Measurements from ENCODE around the gene FRMPD2. TPM values are rescaled to one million over a fixed set of nuclear protein-coding genes. Genes with fewer than 3 reads are reported as not detected.
"Not testable (repeated sequence)": the region's sequence is repeated elsewhere in the genome, so short reads cannot be mapped to it uniquely, and the experiment has no call there.

FRMPD2 gene
- total RNA-seq, 1 experiment from 2014 or later, result 0.30 TPM

DNA sequence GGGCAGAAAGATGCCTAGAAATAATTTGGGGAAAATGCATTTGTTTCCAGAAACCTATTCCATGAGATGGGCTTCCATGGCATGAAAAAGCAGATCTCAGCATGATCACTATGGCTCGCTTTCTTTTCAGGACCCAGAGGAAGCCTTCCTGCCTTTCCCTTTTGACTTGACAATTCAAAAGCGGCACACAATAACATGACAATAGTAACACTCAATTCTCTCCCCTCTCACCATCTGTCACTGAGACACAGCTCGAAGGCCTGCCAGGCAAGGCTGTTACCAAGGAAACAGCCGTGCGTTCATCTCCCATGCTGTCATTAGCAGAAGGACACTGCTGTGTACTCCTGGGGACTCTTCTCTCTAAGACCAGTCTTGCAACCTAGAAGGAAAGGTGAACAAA lies 101.8 kb downstream of the FRMPD2 start:
- BruUV-seq (replicated peaks); H3K79me2 ChIP-seq (ENCODE audit: insufficient read depth, low read length); H3K27ac ChIP-seq (ENCODE audit: low read depth, low read length); DNase-seq (ENCODE audit: low read depth, low spot score); H4K20me1 ChIP-seq (ENCODE audit: insufficient read depth); RAD21 ChIA-PET (ENCODE audit: low non-redundant PET in 1 of 2, low total read pairs in 2 of 2, uncharacterized antibody in 2 of 2, unreplicated experiment in 2 of 2); ATAC-seq; H3K36me3 ChIP-seq (ENCODE audit: control insufficient read depth in 1 of 2, insufficient read depth in 2 of 2, low read length in 2 of 2); H3K4me2 ChIP-seq (ENCODE audit: low read length); CTCF ChIA-PET; H3K4me3 ChIP-seq (replicated peaks in 1 of 2; ENCODE audit: low read depth in 1 of 2, low read length in 2 of 2); H3K27me3 ChIP-seq (ENCODE audit: insufficient read depth, low read length); H3K4me1 ChIP-seq (ENCODE audit: control insufficient read depth in 1 of 2, insufficient read depth in 2 of 2, low read length in 2 of 2); H3K9ac ChIP-seq (ENCODE audit: low read length); H3K9me3 ChIP-seq (ENCODE audit: control insufficient read depth in 1 of 2, insufficient read depth in 1 of 2, low read depth in 1 of 2, low read length in 2 of 2); POLR2A ChIA-PET; intact Hi-C loops (cut with micrococcal nuclease); H2AFZ ChIP-seq (ENCODE audit: low read depth, low read length, poor library complexity, severe bottlenecking); H3K9me2 ChIP-seq (ENCODE audit: insufficient read depth): not testable (repeated sequence)

DNA sequence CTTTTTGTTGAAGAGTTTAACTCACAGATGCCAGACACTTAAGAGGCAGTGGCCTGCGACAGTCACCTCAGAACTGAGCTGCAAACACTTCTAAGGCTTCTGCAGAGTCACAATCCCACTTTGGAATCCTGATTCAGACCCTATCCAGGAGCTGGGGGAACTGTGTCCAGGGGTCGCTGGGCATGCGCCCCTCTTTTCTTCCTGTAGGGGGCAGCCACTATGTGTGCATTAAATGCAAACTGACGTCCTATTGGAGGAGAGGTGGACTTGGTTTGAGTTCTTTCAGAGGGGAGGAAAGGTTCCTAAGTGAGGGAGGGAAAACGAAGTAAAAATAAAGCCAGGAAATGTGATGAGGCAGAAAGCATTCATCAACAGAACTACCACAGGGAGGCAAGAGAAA lies 113.8 kb downstream of the FRMPD2 start:
- H3K79me2 ChIP-seq (ENCODE audit: insufficient read depth, low read length); H3K4me3 ChIP-seq (replicated peaks in 1 of 2; ENCODE audit: low read depth in 1 of 2, low read length in 2 of 2); BruUV-seq (replicated peaks); CTCF ChIA-PET; H4K20me1 ChIP-seq (ENCODE audit: insufficient read depth); H3K27me3 ChIP-seq (ENCODE audit: insufficient read depth, low read length); H3K9me3 ChIP-seq (ENCODE audit: control insufficient read depth in 1 of 2, insufficient read depth in 1 of 2, low read depth in 1 of 2, low read length in 2 of 2); RAD21 ChIA-PET (ENCODE audit: low non-redundant PET in 1 of 2, low total read pairs in 2 of 2, uncharacterized antibody in 2 of 2, unreplicated experiment in 2 of 2); H3K36me3 ChIP-seq (ENCODE audit: control insufficient read depth in 1 of 2, insufficient read depth in 2 of 2, low read length in 2 of 2); H3K9me2 ChIP-seq (ENCODE audit: insufficient read depth); H3K4me2 ChIP-seq (ENCODE audit: low read length); intact Hi-C loops (cut with micrococcal nuclease); H2AFZ ChIP-seq (ENCODE audit: low read depth, low read length, poor library complexity, severe bottlenecking); H3K9ac ChIP-seq (ENCODE audit: low read length); DNase-seq (ENCODE audit: low read depth, low spot score); H3K4me1 ChIP-seq (ENCODE audit: control insufficient read depth in 1 of 2, insufficient read depth in 2 of 2, low read length in 2 of 2); POLR2A ChIA-PET; H3K27ac ChIP-seq (ENCODE audit: low read depth, low read length): not testable (repeated sequence)
- peak; percentile 87 for ATAC-seq
- TF ChIP-seq, protein P1, sequence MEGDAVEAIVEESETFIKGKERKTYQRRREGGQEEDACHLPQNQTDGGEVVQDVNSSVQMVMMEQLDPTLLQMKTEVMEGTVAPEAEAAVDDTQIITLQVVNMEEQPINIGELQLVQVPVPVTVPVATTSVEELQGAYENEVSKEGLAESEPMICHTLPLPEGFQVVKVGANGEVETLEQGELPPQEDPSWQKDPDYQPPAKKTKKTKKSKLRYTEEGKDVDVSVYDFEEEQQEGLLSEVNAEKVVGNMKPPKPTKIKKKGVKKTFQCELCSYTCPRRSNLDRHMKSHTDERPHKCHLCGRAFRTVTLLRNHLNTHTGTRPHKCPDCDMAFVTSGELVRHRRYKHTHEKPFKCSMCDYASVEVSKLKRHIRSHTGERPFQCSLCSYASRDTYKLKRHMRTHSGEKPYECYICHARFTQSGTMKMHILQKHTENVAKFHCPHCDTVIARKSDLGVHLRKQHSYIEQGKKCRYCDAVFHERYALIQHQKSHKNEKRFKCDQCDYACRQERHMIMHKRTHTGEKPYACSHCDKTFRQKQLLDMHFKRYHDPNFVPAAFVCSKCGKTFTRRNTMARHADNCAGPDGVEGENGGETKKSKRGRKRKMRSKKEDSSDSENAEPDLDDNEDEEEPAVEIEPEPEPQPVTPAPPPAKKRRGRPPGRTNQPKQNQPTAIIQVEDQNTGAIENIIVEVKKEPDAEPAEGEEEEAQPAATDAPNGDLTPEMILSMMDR (IDR thresholded peaks at IDR 0.05 in 2 of 3, conservative IDR thresholded peaks at IDR 0.05 in 1 of 3; ENCODE audit: borderline replicate concordance in 1 of 3, insufficient read depth in 1 of 3, low read depth in 2 of 3, low read length in 2 of 3), result 0 out of 6 replicates have a peak, but pooled peaks of 1 of the 3 experiments have one; percentile 4

DNA sequence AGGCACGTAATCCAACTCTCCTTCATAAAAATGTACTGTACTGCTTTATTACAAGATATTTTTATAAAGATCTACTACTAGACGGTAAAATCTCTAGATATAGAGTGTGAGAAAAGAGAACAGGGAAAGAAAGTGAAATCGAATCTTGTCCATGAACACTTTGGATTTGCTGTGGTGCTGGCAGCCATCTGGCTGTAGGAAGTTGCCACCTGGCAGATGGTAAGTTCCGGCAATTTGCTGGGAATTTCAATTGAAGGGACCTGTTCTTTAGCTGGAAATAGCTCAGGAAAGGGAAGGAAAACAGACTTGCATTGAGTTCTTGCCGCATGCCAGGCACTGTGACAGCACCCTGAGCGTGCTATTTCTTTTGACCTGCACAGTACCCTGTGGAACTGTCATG lies 114.3 kb downstream of the FRMPD2 start:
- RAD21 ChIA-PET (ENCODE audit: low non-redundant PET in 1 of 2, low total read pairs in 2 of 2, uncharacterized antibody in 2 of 2, unreplicated experiment in 2 of 2); BruUV-seq (replicated peaks); CTCF ChIA-PET: not testable (repeated sequence)

DNA sequence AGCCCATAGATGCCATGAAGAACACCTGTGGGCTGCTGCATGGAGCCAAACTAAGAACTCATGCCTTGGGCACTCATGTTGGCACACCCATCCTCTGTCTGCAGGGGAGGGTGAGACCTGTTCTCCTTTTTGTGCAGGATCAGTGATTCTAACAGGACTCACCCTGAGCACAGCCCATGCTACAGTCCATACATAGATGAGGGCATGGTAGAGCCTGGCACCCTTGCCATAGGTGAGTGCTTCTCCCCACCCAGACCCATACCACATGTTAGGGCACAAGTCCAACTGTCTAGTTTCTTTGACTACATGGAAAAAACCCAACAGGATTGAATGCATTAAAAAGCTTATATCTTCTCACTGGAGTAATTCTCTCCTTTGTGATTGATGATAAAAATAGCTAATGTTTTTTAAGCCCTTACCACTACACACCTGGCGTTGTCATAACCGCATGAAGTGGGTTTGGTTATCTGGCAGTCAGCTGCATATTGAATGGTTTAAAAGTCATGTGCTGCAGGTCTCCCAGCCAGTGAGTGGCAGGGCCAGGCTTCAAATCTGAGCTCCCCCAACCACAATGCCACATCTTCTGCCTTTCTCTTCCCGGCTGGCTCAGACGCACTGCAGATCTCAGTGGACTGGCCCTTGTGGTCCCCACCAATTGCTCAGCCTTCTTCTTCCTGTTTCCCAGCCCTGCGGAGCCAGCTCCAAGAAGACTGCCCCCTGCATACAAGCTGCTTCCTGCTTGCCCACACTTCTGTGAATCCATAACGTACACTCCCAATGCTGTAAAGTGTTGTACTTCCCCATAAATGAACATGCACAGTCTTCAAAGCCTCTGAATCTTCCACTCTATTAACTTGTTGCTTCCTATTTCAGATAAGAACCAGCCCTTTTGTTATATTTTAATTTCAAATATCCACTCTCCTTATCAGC lies 120.0 kb downstream of the FRMPD2 start:
- H4K20me1 ChIP-seq (ENCODE audit: insufficient read depth); H3K9me3 ChIP-seq (ENCODE audit: control insufficient read depth in 1 of 2, insufficient read depth in 1 of 2, low read depth in 1 of 2, low read length in 2 of 2); H3K79me2 ChIP-seq (ENCODE audit: insufficient read depth, low read length); BruUV-seq (replicated peaks); H3K9ac ChIP-seq (ENCODE audit: low read length); CTCF ChIA-PET; H3K9me2 ChIP-seq (ENCODE audit: insufficient read depth); POLR2A ChIA-PET; H3K4me2 ChIP-seq (ENCODE audit: low read length); H3K4me1 ChIP-seq (ENCODE audit: control insufficient read depth in 1 of 2, insufficient read depth in 2 of 2, low read length in 2 of 2); H3K36me3 ChIP-seq (ENCODE audit: control insufficient read depth in 1 of 2, insufficient read depth in 2 of 2, low read length in 2 of 2); H3K27me3 ChIP-seq (ENCODE audit: insufficient read depth, low read length); DNase-seq (ENCODE audit: low read depth, low spot score); H2AFZ ChIP-seq (ENCODE audit: low read depth, low read length, poor library complexity, severe bottlenecking); intact Hi-C loops (cut with micrococcal nuclease); ATAC-seq; RAD21 ChIA-PET (ENCODE audit: low non-redundant PET in 1 of 2, low total read pairs in 2 of 2, uncharacterized antibody in 2 of 2, unreplicated experiment in 2 of 2); H3K27ac ChIP-seq (ENCODE audit: low read depth, low read length); H3K4me3 ChIP-seq (replicated peaks in 1 of 2; ENCODE audit: low read depth in 1 of 2, low read length in 2 of 2): not testable (repeated sequence)

More for the DNA sequence above, 114.3 kb downstream of the FRMPD2 start:
- H3K4me2 ChIP-seq (ENCODE audit: low read length); H3K27me3 ChIP-seq (ENCODE audit: insufficient read depth, low read length); H3K79me2 ChIP-seq (ENCODE audit: insufficient read depth, low read length); ATAC-seq; H3K27ac ChIP-seq (ENCODE audit: low read depth, low read length); H3K36me3 ChIP-seq (ENCODE audit: control insufficient read depth in 1 of 2, insufficient read depth in 2 of 2, low read length in 2 of 2); H3K4me3 ChIP-seq (replicated peaks in 1 of 2; ENCODE audit: low read depth in 1 of 2, low read length in 2 of 2); H4K20me1 ChIP-seq (ENCODE audit: insufficient read depth); H3K9ac ChIP-seq (ENCODE audit: low read length); H3K4me1 ChIP-seq (ENCODE audit: control insufficient read depth in 1 of 2, insufficient read depth in 2 of 2, low read length in 2 of 2); H3K9me3 ChIP-seq (ENCODE audit: control insufficient read depth in 1 of 2, insufficient read depth in 1 of 2, low read depth in 1 of 2, low read length in 2 of 2); H3K9me2 ChIP-seq (ENCODE audit: insufficient read depth); DNase-seq (ENCODE audit: low read depth, low spot score); intact Hi-C loops (cut with micrococcal nuclease); H2AFZ ChIP-seq (ENCODE audit: low read depth, low read length, poor library complexity, severe bottlenecking); POLR2A ChIA-PET: not testable (repeated sequence)
